Ramos (cell line): ENCODE data around the gene ACE.
"Not testable (repeated sequence)": the region's sequence is repeated elsewhere in the genome, so short reads cannot be mapped to it uniquely, and the experiment has no call there.

Experiments used
- in situ Hi-C: fragments of 300-500 bp; cut with MboI; formaldehyde crosslinking; loops from one replicate; pipeline ENCODE4 v1.14.3; 2022; ENCODE audit warnings: low sequenced_read_pairs; ENCODE audit not compliant: unreplicated experiment

The ACE gene

DNA sequence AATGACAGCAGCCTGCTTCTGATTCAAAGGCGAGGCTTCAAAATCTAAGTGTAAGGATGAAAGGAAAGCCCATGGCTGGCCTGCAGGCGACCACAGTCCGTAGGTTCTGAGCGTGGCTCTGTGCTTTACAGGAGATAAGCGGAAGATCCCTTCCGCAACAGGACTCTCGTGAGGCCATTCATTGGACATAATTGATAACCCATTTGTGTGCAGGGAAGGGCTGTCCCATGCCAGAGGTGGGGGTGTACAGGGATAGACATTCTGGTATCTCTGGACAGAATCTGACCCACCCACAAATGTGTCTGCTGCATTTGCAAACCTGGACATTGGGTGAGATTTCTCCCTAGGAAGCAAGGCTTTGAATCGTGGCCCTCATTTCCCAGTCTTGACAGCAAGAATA is 34.8 kb upstream of the ACE start:
- in situ Hi-C loops = loop anchor here (25.0 kb wide), 1 partner anchor 420 kb away; the partner anchor contains the start of gene CSH2

DNA sequence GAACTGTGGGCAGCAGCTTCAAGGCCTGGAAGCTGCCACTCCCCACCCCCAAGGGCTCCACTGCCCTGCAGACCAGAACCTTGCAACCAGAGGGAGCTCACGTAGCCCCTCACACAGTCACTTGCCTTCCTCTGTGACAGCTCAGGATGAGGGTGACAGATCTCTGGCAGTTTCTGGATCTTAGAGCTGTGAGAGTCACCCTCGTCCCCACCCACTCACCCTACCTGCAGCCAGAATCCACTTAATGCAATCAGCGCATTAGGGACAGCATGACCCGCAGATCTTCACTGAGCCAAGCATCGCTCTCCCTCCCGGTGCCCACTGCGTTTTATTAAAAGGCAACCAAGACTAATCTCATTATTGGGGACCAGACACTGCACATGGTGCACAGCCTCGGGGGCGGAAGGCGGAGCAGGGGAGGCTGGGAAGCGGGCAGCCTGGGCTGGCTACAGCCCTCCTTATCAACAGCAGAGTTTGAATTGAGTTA is 34.3 kb upstream of the ACE start:
- in situ Hi-C loops = loop anchor here (25.0 kb wide), 1 partner anchor 420 kb away; the partner anchor contains the start of gene CSH2

DNA sequence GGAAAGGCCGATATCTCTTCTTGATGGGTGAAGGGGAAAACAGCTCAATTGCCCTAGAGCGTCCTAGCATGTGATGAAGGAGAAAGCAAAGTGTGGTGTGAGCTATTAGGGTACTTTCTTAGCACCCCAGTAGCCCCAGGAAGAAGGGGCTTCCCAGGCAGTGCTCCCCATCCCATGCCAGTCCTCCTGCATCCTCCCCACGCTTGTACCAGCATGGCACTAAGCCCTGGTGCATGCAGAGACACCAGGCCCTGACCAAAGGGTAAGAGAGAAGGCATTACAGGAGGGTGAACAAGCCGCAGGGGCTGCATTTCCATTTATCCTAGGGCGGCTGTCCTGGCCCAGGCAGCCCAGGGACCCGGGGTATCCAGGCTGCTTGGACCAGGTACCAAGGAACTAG is 33.8 kb upstream of the ACE start:
- in situ Hi-C loops = loop anchor here (25.0 kb wide), 1 partner anchor 419 kb away; the partner anchor contains the start of gene CSH2

DNA sequence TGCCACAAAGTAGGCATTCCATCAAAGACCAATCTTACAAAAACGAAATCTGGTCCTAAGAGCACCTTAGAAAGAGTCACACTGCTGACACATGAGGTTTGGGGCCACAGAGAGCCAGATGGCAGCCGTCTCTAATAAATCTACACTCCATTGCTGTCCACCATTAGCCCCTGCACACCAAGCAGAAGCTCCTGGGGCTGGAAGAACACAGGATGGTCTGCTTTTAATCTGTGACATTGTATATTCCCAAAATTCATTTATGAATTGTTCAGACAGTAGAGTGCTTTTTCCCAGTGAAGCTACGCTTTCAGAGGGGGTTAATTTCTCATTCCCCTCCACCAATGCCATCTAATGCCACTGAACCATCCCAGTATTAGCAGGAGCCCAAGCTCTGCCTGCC is 32.4 kb upstream of the ACE start:
- in situ Hi-C loops = loop anchor here (25.0 kb wide), 1 partner anchor 418 kb away; the partner anchor contains the start of gene CSH2

DNA sequence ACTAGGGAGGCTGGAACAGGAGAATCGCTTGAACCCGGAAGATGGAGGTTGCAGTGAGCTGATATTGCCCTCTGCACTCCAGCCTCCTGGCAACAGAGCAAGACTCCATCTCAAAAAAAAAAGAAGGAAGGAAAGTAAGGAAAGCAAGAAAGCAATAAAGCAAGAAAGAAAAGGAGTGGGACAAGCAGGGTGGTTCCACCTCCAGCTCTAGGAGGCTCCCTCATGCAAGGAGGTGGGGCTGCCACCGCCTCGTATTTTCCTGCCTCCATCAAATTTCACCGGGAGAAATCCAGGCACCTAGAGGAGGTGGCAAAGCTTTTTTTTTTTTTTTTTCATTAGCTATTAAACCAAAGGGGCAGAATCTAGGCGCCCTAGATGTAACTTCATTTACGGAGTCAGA is 31.8 kb upstream of the ACE start:
- in situ Hi-C loops = loop anchor here (25.0 kb wide), 1 partner anchor 417 kb away; the partner anchor contains the start of gene CSH2

DNA sequence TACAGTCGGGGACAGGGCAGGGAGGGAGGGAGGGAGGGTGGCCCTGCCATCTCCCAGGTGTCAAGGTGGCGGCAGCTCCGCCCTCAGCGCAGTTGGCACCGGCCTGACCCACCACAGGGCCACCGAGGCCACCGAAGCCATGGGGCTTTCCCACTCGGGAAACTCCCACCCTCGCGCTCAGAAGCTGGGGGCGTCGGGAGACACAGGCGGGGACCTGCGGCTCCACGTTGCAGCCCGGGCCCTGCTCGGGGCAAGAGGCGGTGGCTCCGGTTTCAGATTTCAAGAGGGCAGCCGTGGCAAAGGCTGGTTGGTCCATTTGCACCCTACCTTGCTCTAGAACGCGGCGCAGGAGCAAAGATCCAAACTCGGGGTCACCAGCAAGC is 31.3 kb upstream of the ACE start:
- in situ Hi-C loops = loop anchor here (25.0 kb wide), 1 partner anchor 417 kb away; the partner anchor contains the start of gene CSH2

DNA sequence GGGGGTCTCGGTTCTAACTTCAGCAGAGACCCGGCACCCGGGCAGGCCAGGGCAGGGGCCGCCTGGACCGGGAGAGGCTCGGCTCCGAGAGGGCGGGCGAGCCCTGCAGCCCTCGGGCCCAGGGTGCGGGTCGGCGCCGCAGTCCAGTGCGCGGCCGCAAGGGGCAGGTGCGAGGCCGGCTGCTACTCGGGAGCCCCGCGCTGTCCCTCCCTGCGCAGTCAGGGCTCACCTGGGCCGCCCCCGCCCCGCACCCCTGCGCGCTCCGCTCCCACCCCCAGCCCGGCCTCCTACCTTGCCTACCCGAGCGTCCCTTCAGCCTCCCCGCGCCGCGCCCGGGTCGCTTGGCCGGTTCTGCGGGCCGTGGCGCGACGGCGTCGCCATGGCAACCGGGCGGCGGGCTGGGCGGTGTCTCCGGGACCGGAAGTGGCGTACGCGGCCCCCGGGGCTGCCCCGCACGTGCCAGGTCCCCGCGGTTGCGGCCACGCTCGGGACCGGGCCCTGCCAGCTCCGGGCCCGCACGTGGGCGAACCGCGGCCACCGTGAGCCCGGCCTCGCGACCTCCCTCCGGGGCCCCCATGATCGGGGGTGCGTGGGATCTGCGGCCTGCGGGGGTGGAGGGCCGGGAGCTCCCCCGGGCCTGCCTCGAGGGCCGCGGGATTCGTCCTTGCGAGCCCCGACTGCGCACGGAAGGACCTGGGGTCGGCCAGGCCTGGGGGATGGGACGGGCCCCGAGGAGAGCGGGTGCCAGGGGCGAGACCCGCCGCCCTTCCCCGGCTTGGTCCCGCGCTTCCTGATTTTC is 30.7 kb upstream of the ACE start, which contains the start of gene CYB561:
TSS of gene CYB561 (minus strand) at position 353 of the 799 bp plus-strand sequence. CDS start 8,759 bp downstream, outside the sequence.
- in situ Hi-C loops = loop anchor here (25.0 kb wide), 1 partner anchor 416 kb away; the partner anchor contains the start of gene CSH2

DNA sequence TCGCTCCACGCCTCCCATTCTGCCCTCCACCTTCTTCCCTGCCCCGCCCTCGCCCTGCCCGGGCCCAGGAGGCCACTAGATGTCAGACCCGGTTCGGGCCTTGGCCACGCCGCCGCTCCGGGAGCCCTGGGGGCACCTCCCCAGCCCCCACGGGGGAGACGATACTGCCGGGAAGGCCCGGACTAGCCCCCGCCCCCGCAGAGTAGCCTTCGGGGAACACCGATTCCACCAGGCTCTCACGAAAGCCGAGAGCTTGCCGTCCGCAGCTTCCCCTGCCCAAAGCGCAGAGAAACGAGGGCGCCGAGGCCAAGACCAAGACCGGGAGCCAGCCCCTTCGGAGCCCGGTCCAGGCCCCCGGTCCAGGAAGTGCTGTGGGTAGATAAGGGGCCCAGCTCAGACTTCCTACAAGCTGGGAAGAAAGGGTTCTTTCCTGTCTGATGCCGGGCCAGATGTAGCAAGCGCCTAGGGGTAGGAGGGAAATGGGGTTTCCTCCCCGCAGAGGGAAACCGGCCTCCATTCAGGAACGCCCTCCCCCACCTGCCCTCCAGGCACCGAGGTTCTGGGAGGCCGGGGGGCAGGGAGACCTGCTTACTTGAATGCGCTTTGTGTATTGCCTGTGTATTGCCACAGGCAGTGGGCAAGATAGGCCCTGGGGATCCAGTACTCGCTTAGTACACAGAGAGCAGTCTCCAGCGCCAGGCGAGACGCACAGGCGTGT is 29.9 kb upstream of the ACE start:
- in situ Hi-C loops = loop anchor here (25.0 kb wide), 1 partner anchor 415 kb away; the partner anchor contains the start of gene CSH2

DNA sequence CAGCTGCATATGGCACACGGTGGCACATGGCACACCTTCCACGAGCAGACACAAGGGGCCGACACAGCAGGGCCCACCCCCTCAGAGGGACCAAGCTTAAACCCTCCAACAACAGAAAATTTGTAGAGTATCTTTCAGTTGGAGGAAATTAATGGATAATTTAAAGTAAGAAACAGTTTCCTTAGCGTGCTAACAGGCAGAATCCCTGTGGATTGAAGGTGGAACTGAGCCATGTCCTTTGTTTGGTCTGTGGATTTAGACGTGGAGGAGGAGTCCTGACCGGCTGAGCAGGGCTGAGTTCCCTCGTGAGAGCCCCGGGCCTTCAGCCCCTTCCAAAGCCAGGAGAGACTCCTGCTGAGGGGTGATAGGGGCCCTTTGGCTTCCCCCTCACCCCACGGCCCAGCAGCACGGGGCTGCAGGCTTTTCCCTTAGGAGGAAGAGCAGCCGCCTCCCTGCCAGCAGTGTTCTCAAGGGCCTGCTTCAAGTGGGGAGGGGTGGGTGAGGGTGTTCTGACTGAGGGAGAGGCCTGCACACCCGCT is 29.3 kb upstream of the ACE start:
- in situ Hi-C loops = loop anchor here (25.0 kb wide), 1 partner anchor 415 kb away; the partner anchor contains the start of gene CSH2

DNA sequence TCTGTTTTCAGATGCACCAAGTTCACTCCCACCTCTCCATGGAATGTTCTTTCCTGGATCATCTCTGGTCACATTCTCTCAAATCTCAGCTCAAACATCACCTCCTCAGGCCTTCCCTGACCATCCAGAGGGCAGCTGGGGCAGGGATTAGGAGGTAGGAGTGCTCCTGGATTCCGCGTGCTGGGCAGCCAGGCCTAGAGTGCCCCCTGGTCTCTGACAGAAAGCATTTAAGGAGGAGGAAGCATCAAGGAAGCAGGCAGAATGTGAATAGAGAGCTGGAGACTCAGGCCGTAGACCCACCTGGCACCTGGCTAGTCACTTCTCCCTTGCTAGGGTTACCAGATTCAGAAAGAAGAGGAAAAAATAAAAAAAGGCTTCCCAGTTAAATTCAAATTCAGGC is 28.2 kb upstream of the ACE start:
- in situ Hi-C loops = loop anchor here (25.0 kb wide), 1 partner anchor 414 kb away; the partner anchor contains the start of gene CSH2

DNA sequence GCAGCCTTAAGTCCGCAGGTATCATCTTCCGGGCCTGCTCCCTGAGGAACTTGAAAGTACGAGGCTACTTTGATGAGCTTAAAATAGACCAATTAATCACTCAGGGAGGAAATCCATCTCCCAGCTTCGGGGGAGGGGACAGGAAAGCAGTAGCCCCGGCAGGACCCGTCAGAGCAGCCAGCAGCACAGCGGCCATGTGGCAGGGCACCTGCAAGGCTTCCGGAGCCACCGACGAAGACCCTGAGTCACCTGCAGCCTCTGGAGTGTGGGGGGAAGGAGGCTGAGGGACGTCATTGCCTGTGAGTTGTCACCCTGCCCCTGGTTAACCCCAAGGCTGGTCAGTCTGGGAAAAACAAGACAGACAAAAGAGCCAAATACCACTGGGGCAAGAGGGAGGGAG is 26.3 kb upstream of the ACE start:
- in situ Hi-C loops = no loop called here

DNA sequence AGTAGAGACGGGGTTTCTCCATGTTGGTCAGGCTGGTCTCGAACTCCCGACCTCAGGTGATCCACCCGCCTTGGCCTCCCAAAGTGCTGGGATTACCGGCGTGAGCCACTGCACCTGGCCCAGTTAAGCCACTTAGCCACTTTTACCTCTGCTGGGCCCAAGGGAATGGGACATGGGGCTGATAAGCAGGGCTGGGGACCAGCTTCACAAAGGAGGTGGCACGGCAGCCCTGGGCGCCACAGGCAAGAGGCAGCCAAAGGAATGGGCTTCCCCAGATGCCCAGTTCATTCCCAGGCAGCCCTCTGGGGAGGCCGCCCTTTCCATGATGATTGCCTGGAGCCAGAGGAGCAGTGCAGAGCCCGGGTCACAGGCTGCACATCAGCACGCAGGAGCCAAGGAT is 25.7 kb upstream of the ACE start:
- in situ Hi-C loops = no loop called here

DNA sequence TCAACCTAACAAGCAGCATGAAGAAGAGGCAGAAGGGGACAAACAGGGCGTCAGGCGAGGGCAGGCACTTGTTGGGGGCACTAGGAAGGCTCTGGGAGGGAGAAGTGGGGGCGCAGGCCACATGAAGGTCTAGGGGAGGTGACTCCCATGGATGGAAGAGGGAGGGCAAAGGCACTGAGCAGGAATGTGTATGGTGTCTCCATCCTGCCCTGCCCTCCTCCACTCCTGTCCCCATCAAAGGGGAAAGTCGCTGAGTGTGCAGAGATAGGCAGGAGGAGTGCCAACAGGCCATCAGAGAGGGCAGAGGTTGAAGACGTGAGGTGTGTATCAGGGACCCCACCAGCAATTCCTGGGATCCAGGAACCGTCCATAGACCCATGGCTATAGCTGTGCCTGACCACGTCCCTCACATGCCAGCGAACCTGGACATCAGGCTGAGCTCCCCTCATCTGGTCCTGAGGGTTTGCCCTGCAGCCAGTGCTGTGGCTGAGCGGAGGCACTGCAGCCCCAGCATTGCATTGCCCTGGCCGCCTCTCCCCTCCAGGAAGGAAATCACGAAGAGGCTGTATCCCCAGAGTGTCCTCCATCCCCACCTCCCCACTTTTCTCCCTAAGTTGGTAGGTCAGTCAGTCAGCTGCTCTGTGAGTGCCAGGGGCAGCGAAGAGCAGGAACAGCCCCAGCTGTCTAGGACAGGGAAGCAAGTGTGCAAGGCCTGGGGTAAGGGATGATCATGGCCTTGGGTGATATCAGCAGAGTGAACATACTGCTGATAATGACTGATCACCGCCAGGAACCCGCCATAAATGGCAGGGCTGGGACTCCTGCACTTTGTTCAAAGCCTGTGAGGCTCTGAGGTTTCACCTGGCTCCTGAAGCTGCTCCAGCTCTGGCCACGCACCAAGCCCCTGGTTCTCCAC is 24.6 kb upstream of the ACE start:
- in situ Hi-C loops = no loop called here

DNA sequence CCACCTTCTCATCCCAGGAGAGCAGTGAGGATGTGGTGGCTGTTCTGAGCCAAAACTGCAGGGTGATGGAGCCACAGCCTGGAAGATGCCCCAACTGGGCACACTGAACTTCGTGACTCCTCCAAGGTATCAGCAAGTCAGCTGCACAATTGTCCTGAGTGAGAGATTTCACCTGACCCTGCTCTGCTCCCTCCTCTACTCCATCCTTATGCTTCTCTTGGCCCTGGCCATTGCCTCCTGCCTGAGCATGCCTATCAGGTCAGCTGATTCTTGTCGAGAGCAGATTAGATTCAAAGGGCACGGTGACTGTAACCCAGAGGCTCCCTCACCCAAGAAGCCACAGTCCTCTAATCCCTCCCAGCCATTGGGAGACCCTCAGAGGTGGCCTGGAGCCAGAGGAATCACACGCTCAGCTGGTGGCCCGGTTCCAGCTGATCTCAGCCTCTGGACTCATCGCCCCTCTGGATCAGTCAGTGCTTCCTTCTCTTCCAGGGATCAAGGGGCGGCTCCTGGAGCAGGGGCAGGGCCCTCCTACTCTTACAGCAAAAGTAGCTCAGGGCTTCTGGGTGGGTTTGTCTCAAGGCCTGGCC is 23.8 kb upstream of the ACE start:
- in situ Hi-C loops = no loop called here

DNA sequence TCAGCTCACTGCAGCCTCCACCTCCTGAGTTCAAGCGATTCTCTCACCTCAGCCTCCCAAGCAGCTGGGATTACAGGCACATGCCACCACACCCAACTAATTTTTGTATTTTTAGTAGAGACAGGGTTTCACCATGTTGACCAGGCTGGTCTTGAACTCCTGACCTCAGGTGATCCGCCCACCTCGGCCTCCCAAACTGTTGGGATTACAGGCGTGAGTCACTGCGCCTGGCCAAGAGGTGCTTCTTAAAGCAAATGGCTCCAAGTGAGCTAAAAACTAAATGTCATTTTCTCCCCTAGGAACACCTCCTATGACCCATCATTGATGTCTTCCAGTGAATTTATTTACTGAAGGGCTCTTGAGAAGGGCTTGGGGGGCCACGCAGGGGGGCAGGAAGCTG is 22.5 kb upstream of the ACE start:
- in situ Hi-C loops = not testable (repeated sequence)

DNA sequence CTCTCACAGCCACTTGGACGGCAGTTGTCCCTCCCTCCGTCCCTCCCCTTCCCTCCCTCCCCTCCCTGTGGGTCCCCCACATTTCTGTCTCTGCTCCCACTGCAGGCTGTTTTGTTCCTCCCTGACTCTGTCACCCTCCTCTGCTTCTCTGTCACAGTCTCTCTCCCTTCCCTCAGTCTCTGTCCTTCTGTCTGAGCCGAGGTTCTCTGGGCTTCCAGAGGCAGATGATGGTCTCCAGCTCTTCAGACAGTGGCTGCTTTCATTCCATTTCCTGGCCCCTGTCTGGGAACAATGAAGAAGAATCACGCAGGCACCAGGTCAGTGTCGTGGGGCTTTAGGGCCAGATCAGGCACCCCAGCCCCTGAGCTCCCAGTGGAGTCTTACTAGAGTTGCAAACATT is 21.9 kb upstream of the ACE start:
- in situ Hi-C loops = no loop called here

DNA sequence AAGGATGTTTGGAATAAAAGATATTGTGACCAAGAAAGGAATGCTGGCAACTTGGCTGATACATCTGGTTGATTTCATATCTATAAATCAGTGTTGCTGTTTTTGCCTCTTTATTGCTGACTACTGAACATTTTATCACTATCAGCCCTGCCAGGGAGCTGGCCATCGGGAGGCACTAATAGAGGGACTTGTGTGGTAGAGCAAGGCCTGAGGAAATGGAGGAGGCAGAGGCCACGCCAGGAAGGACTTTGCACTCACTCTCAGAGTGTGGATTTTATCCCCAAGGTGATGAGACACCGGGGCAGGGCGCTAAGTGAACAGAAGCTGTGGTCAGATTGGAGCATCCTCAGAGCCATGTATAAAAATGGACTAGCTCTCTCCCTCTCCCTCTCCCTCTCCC is 21.4 kb upstream of the ACE start:
- in situ Hi-C loops = no loop called here

DNA sequence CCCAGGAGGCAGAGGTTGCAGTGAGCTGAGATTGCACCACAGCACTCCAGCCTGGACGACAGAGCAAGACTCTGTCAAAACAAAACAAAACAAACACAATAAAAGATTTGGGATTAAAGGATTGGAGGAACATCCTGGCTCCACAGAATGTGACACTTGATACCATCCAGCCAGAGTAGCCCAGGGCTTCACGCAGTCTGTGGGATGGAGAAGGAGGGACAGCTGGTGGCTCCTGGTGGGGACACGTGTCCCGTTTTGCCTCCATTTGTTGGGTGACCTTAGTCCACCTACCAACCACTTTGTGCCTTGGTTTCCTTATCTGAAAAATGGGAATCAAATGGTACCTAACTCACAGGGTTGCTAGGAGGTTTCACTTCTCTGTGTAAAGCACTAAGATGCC is 18.4 kb upstream of the ACE start:
- in situ Hi-C loops = no loop called here

DNA sequence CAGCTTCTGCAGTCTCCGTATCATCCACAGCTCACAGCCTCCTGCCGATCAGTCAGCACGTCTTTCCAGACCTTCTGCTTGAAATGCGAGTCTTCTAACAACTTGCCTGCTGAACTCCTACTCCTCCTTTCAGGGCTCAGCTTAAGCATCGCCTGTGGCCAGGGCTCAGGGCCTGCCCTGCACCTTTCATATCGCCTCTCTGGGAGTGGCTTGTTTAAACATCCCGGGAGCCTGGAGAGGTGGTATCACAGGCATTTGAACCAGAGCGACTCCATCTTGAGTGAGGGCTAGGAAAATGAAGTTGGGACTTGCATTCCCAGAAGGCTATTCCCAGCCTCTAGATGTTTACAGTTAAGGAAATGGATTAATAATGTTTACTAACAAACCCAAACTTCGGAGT is 16.8 kb upstream of the ACE start:
- in situ Hi-C loops = no loop called here
